AG10803 (cell line): Measurements from ENCODE around the gene COL26A1.

Experiments
- DNase-seq: peaks from one replicate; pipeline ENCODE4 v3.0.0; 2010; ENCODE audit warnings: low read depth
- H3K4me3 ChIP-seq: 2 replicates; pipeline ENCODE4 v1.5.1; 2011; ENCODE audit warnings: mild to moderate bottlenecking, low read length, control low read depth
- CTCF ChIP-seq: conservative IDR thresholded peaks from 2 replicates; pipeline ENCODE4 v1.5.1; 2011; ENCODE audit warnings: mild to moderate bottlenecking, low read length, control low read depth, inconsistent platforms

The COL26A1 gene

GRCh38 chr7:101586906-101587677, 224.4 kb downstream of the COL26A1 start:
- no peak for TF ChIP-seq CTCF
- H3K4me3 ChIP-seq = no peak overlapping the region
- no peak for DNase-seq

- DNase-seq = peak; percentile 29
- H3K4me3 ChIP-seq = no peak overlapping the region
- no peak for TF ChIP-seq CTCF
These were observed 225.7 kb downstream of the COL26A1 start for GRCh38 chr7:101588131-101588935.

GRCh38 chr7:101589052-101589451, 226.4 kb downstream of the COL26A1 start:
- no peak for TF ChIP-seq CTCF
- no peak for DNase-seq
- no peak overlapping the region for H3K4me3 ChIP-seq

GRCh38 chr7:101589976-101590662, 227.4 kb downstream of the COL26A1 start:
- H3K4me3 ChIP-seq = no peak overlapping the region
- DNase-seq = no peak
- TF ChIP-seq CTCF = no peak

- no peak for DNase-seq
- TF ChIP-seq CTCF = no peak
- no peak overlapping the region for H3K4me3 ChIP-seq
These were observed 228.2 kb downstream of the COL26A1 start for GRCh38 chr7:101590663-101591435.

- TF ChIP-seq CTCF = no peak
- no peak overlapping the region for H3K4me3 ChIP-seq
- DNase-seq = no peak
These were observed 228.8 kb downstream of the COL26A1 start for GRCh38 chr7:101591504-101591903.
